ENCODE results near the gene INTS6. TPM values are rescaled to one million over a fixed set of nuclear protein-coding genes. Genes with fewer than 3 reads are reported as not detected.

Gene INTS6
- total RNA-seq, 4 donors from 2014 or later, result 33.5 to 62.0 (median 40.0) TPM

- no peak for TF ChIP-seq CTCF (IDR thresholded peaks at IDR 0.05; ENCODE audit: low read depth)
These were observed 30.4 kb downstream of the INTS6 start for GRCh38 chr13:51422484-51422883.

GRCh38 chr13:51420681-51421490 is 31.9 kb downstream of the INTS6 start:
- no peak for TF ChIP-seq CTCF (IDR thresholded peaks at IDR 0.05; ENCODE audit: low read depth)

- TF ChIP-seq CTCF (IDR thresholded peaks at IDR 0.05; ENCODE audit: low read depth), result no peak
These were observed 33.7 kb downstream of the INTS6 start for GRCh38 chr13:51419001-51419636.

GRCh38 chr13:51417716-51418115 is 35.1 kb downstream of the INTS6 start:
- no peak for TF ChIP-seq CTCF (IDR thresholded peaks at IDR 0.05; ENCODE audit: low read depth)

GRCh38 chr13:51416107-51416506 is 36.7 kb downstream of the INTS6 start:
- TF ChIP-seq CTCF (IDR thresholded peaks at IDR 0.05; ENCODE audit: low read depth), result no peak

- no peak for TF ChIP-seq CTCF (IDR thresholded peaks at IDR 0.05; ENCODE audit: low read depth)
These were observed 40.4 kb downstream of the INTS6 start for GRCh38 chr13:51412431-51412830.

- TF ChIP-seq CTCF (IDR thresholded peaks at IDR 0.05; ENCODE audit: low read depth), result no peak
These were observed 47.7 kb downstream of the INTS6 start for GRCh38 chr13:51405176-51405575.

All from subcutaneous adipose tissue (tissue), 4 donors.